DOHH2 (cell line): ENCODE measurements around the gene TTC28.

ENCODE experiments used
- H3F3A ChIP-seq: fragments of 200-600 bp; sonication (generic), shearing (Covaris generic); 2 replicates; pipeline ENCODE4 v1.6.0; 2016; ENCODE audit warnings: antibody characterized with exemption, mild to moderate bottlenecking; ENCODE audit not compliant: control insufficient read depth, insufficient read depth
- H3K27ac ChIP-seq: fragments of 200-600 bp; sonication (generic); 2 replicates; pipeline ENCODE4 v1.5.1; 2014; ENCODE audit warnings: low read depth, mild to moderate bottlenecking, low read length, moderate library complexity
- H3K27me3 ChIP-seq: fragments of 200-600 bp; sonication (generic); 2 replicates; pipeline ENCODE4 v1.6.1; 2014; ENCODE audit warnings: mild to moderate bottlenecking, low read length, mixed read lengths; ENCODE audit not compliant: control insufficient read depth
- H3K36me3 ChIP-seq: fragments of 200-600 bp; sonication (generic); 2 replicates; pipeline ENCODE4 v1.6.1; 2014; ENCODE audit warnings: mild to moderate bottlenecking, low read length, moderate library complexity, mixed read lengths; ENCODE audit not compliant: control insufficient read depth
- H3K4me1 ChIP-seq: fragments of 200-600 bp; sonication (generic); 2 replicates; pipeline ENCODE4 v1.6.1; 2014; ENCODE audit warnings: mild to moderate bottlenecking, low read length, mixed read lengths; ENCODE audit not compliant: control insufficient read depth
- H3K4me2 ChIP-seq: fragments of 200-600 bp; sonication (generic); 2 replicates; pipeline ENCODE4 v1.6.0; 2014; ENCODE audit warnings: mild to moderate bottlenecking, low read length, moderate library complexity
- H3K4me3 ChIP-seq: fragments of 200-600 bp; sonication (generic); 2 replicates; pipeline ENCODE4 v1.5.1; 2014; ENCODE audit warnings: mild to moderate bottlenecking, low read length, mixed read lengths
- H3K79me2 ChIP-seq: fragments of 200-600 bp; sonication (generic); 2 replicates; pipeline ENCODE4 v1.6.1; 2014; ENCODE audit warnings: mild to moderate bottlenecking, low read length, mixed read lengths; ENCODE audit not compliant: control insufficient read depth
- H3K9me2 ChIP-seq: fragments of 200-600 bp; sonication (generic); replicated peaks from 2 replicates; pipeline ENCODE4 v1.6.1; 2014; ENCODE audit warnings: mild to moderate bottlenecking, low read length, mixed read lengths; ENCODE audit not compliant: control insufficient read depth
- H3K9me3 ChIP-seq: fragments of 200-600 bp; sonication (generic); 2 replicates; pipeline ENCODE4 v1.6.1; 2014; ENCODE audit warnings: antibody characterized with exemption, low read length, mixed read lengths; ENCODE audit not compliant: control insufficient read depth, insufficient read depth
- H4K20me1 ChIP-seq: fragments of 200-600 bp; sonication (generic); 2 replicates; pipeline ENCODE4 v1.6.0; 2014; ENCODE audit warnings: low read depth, mild to moderate bottlenecking, antibody characterized with exemption, low read length, moderate library complexity; ENCODE audit not compliant: control insufficient read depth, insufficient read depth
- EZH2phosphoT487 ChIP-seq: fragments of 200-600 bp; sonication (generic); IDR thresholded peaks from 2 replicates; pipeline ENCODE4 v1.6.1; 2017; ENCODE audit warnings: borderline replicate concordance, mild to moderate bottlenecking, antibody characterized with exemption, low read length, moderate library complexity, mixed read lengths
- TF ChIP-seq, protein P1 (sequence below): fragments of 200-600 bp; sonication (generic); IDR thresholded peaks from one replicate; pipeline ENCODE4 v1.5.1; 2014; ENCODE audit warnings: antibody characterized with exemption, mild to moderate bottlenecking, low read depth, low read length; ENCODE audit not compliant: poor library complexity, severe bottlenecking

TTC28 gene

DNA sequence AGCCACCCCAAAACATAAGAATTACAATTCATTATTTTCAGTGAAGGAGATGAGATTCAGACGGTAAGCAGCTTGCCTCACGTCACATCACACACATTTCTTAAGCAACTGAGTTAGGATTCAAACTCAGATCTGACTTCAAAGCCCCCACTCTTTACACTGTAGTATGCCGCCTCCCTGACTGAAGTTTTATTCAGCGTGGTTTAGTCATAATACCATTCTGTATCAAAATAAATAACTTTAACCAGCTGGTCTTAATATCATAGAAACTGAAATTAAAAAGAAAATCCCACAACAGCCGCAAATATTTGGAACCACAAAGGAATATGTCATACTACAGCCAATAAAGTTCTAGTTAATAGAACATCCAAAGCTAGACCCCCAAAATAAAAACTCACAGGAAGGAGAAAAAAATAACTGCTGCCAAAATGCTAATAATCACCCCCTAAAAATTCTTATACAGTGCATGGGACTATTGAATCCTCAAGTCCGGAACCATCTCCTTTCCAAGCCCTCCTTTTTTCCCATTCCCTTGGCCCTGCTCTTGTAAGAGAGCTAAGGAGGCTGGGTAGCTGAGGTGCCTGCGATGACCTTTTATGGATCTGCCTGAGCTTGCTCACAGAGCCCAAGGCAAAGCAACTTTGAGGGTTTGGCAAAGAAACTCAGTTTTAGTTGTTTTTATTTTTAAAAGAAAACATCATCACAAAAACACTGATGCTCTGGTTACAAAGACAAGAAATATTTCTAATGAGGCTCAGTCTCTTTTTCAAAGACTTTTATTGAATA is 334.5 kb downstream of the TTC28 start:
- H3K36me3 ChIP-seq, result no peaks in the 10 kb centered on the region

DNA sequence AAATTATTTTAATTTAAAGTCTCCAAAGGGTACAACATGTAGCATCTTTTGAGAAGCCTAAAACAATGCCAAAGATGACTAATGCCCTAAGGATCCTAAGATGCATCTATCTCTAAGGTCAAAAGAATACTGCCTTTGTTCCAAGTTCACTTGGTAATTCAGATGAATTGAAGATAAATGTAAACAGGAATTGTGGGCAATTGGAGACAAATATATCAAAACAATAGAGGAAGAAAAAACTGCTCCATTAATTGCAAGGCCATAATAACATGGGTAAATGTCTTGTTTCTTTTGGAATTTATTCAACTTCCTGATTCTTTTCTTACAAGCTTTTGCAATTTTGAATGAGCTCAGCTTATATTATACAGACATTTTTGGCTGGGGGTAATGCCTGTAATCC is 338.6 kb downstream of the TTC28 start:
- Histone ChIP-seq H3K4me1 (no peaks in the 10 kb centered on the region), H3K9me3 (no peaks in the 10 kb centered on the region), H3K27ac (no peak overlapping the region), H3K9me2 (no peaks in the 10 kb centered on the region), H3K36me3 (no peaks in the 10 kb centered on the region), H4K20me1 (no peaks in the 10 kb centered on the region), H3K79me2 (no peaks in the 10 kb centered on the region), H3K27me3 (peaks cover under 1% of the 10 kb centered on the region; the same call in 1 of the 2 replicates), H3F3A (no peaks in the 10 kb centered on the region), H3K4me3 (no peak overlapping the region), H3K4me2 (no peak overlapping the region)
- TF ChIP-seq, protein P1, sequence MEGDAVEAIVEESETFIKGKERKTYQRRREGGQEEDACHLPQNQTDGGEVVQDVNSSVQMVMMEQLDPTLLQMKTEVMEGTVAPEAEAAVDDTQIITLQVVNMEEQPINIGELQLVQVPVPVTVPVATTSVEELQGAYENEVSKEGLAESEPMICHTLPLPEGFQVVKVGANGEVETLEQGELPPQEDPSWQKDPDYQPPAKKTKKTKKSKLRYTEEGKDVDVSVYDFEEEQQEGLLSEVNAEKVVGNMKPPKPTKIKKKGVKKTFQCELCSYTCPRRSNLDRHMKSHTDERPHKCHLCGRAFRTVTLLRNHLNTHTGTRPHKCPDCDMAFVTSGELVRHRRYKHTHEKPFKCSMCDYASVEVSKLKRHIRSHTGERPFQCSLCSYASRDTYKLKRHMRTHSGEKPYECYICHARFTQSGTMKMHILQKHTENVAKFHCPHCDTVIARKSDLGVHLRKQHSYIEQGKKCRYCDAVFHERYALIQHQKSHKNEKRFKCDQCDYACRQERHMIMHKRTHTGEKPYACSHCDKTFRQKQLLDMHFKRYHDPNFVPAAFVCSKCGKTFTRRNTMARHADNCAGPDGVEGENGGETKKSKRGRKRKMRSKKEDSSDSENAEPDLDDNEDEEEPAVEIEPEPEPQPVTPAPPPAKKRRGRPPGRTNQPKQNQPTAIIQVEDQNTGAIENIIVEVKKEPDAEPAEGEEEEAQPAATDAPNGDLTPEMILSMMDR, result no peak
- no peak for TF ChIP-seq EZH2phosphoT487

More for the DNA sequence above, 334.5 kb downstream of the TTC28 start:
- no peak for TF ChIP-seq EZH2phosphoT487
- TF ChIP-seq, protein P1, result no peak
- Histone ChIP-seq H4K20me1 (0 out of 2 replicates have a peak, but pooled peaks cover 3% of the 10 kb centered on the region), H3K79me2 (no peaks in the 10 kb centered on the region), H3K4me3 (no peak overlapping the region), H3K9me3 (no peaks in the 10 kb centered on the region), H3K27ac (no peak overlapping the region), H3K4me2 (no peak overlapping the region), H3K27me3 (peaks cover 4% of the 10 kb centered on the region; the same call in 1 of the 2 replicates), H3F3A (no peaks in the 10 kb centered on the region), H3K9me2 (no peaks in the 10 kb centered on the region), H3K4me1 (no peaks in the 10 kb centered on the region)

DNA sequence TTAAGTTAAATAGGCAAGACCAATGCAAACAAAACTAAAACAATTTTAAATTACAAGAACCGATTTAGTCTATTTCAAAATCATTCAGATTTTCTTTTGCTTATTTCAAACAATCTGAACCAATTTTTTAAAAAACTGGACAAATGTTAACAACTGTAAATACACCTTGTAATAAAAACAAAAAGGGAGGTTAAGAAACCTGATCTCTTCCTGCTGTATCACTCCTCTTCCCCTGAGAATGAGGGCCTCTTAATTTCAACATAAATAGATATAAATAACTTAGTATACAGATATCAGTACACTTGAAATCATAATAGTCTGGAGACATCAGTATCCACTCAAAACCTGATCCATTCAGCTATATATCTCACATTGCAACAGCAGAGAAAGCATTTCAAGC is 346.6 kb downstream of the TTC28 start:
- Histone ChIP-seq H3K4me2 (no peak overlapping the region), H4K20me1 (no peaks in the 10 kb centered on the region), H3K4me1 (no peaks in the 10 kb centered on the region), H3K4me3 (no peak overlapping the region), H3K27me3 (peaks cover 9% of the 10 kb centered on the region; the same call in 1 of the 2 replicates), H3K27ac (no peak overlapping the region), H3K79me2 (no peaks in the 10 kb centered on the region), H3K9me3 (no peaks in the 10 kb centered on the region), H3K36me3 (no peaks in the 10 kb centered on the region), H3F3A (no peaks in the 10 kb centered on the region), H3K9me2 (no peaks in the 10 kb centered on the region)
- no peak for TF ChIP-seq EZH2phosphoT487
- TF ChIP-seq, protein P1, result no peak
